Mesendoderm (in vitro differentiated cells): ENCODE measurements around the gene KRT80.

Experiments
- DNase-seq: peaks from one replicate; pipeline ENCODE4 v3.0.0; 2013
- H2AK5ac ChIP-seq: 2 replicates; pipeline ENCODE4 v1.6.1; 2013; ENCODE audit warnings: low read length, inconsistent platforms
- H2BK120ac ChIP-seq: 2 replicates; pipeline ENCODE4 v1.6.1; 2013; ENCODE audit warnings: low read depth, mild to moderate bottlenecking, low read length, moderate library complexity, mixed read lengths
- H2BK15ac ChIP-seq: replicated peaks from 2 replicates; pipeline ENCODE4 v1.6.1; 2013; ENCODE audit warnings: low read depth, mild to moderate bottlenecking, moderate library complexity
- H2BK5ac ChIP-seq: 2 replicates; pipeline ENCODE4 v1.6.1; 2013; ENCODE audit warnings: low read length, inconsistent platforms
- H3K18ac ChIP-seq: 2 replicates; pipeline ENCODE4 v1.6.1; 2013; ENCODE audit warnings: mild to moderate bottlenecking, low read length, mixed read lengths
- H3K23ac ChIP-seq: one replicate; pipeline ENCODE4 v1.6.1; 2013; ENCODE audit warnings: low read length
- H3K27ac ChIP-seq: 2 replicates; pipeline ENCODE4 v1.5.1; 2013; ENCODE audit warnings: low read depth, mild to moderate bottlenecking, inconsistent platforms, low read length, moderate library complexity
- H3K27me3 ChIP-seq: 2 replicates; pipeline ENCODE4 v1.6.1; 2013; ENCODE audit warnings: low read length, control low read depth, mild to moderate bottlenecking, inconsistent platforms; ENCODE audit not compliant: insufficient read depth, poor library complexity
- H3K36me3 ChIP-seq: 2 replicates; pipeline ENCODE4 v1.6.1; 2013; ENCODE audit warnings: low read length, inconsistent platforms; ENCODE audit not compliant: control insufficient read depth, insufficient read depth
- H3K4ac ChIP-seq: one replicate; pipeline ENCODE4 v1.6.1; 2013; ENCODE audit warnings: low read depth, mild to moderate bottlenecking, low read length, moderate library complexity
- H3K4me1 ChIP-seq: 2 replicates; pipeline ENCODE4 v1.6.1; 2013; ENCODE audit warnings: low read depth, low read length, inconsistent platforms; ENCODE audit not compliant: control insufficient read depth
- H3K4me2 ChIP-seq: 2 replicates; pipeline ENCODE4 v1.6.1; 2013; ENCODE audit warnings: low read length
- H3K4me3 ChIP-seq: 2 replicates; pipeline ENCODE4 v1.5.1; 2013; ENCODE audit warnings: mild to moderate bottlenecking, low read length
- H3K56ac ChIP-seq: one replicate; pipeline ENCODE4 v1.6.1; 2013; ENCODE audit warnings: low read length
- H3K79me1 ChIP-seq: 2 replicates; pipeline ENCODE4 v1.6.1; 2013; ENCODE audit warnings: low read length, inconsistent platforms
- H3K79me2 ChIP-seq: 2 replicates; pipeline ENCODE4 v1.6.1; 2013; ENCODE audit warnings: mild to moderate bottlenecking, low read length; ENCODE audit not compliant: control insufficient read depth, insufficient read depth
- H3K9ac ChIP-seq: 2 replicates; pipeline ENCODE4 v1.6.1; 2013; ENCODE audit warnings: low read length, inconsistent platforms
- H4K5ac ChIP-seq: one replicate; pipeline ENCODE4 v1.6.1; 2013; ENCODE audit warnings: low read length
- H4K8ac ChIP-seq: one replicate; pipeline ENCODE4 v1.6.1; 2013; ENCODE audit warnings: low read depth, mild to moderate bottlenecking, control low read depth, low read length, moderate library complexity
- WGBS: extraction: QIAGEN DNeasy Blood & Tissue Kit; methylation state at CpG from one replicate; pipeline ENCODE4 v1.1.7; 2013; ENCODE audit warnings: low lambda C conversion rate, missing lambda C conversion rate; ENCODE audit not compliant: insufficient coverage; ENCODE audit errors: extremely low coverage; 5-methylcytosine and 5-hydroxymethylcytosine counted together

The KRT80 gene

DNA sequence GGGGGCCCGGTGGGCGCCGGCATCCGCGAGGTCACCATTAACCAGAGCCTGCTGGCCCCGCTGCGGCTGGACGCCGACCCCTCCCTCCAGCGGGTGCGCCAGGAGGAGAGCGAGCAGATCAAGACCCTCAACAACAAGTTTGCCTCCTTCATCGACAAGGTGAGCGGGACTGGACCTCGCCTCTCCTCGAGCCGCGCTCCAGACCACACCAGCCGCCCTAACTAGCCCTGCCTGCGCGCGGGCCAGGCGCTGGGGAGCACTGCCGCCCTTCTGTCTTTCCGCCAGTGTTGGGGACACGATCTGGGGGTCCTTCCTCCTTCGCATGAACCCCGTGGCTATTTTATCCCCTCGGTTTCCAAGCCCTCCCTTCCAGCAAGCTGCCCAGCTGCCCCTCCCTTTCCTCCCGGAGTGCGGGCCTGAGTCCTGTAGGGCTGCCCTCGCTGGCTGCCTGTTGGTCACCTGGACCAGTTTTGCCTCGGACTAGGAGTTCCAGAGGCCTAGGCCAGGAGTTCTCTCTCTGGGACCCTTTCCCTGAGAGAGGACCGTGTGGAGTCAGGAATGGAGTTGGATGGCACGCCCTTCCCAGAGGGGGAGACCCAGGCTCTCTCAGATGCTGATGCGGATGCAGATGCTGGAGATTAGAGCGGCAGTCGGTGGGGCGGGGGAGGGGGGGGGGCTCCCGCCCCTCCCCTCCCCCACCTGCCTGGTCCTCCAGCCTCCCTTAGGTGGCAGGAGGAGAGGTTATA is 41.8 kb upstream of the KRT80 start:
- Histone ChIP-seq H3K36me3 (no peaks in the 10 kb centered on the region), H2BK15ac (no peak overlapping the region), H2BK5ac (no peak overlapping the region), H3K79me2 (no peaks in the 10 kb centered on the region), H3K56ac (peak overlapping the region; percentile 42), H4K5ac (no peak overlapping the region), H3K79me1 (no peaks in the 10 kb centered on the region), H4K8ac (no peak overlapping the region), H3K4ac (no peak overlapping the region), H3K4me1 (no peaks in the 10 kb centered on the region), H3K9ac (peak overlapping the region; percentile 9), H3K18ac (no peak overlapping the region), H3K4me2 (peak overlapping the region; percentile 50), H3K23ac (no peak overlapping the region), H3K27ac (no peak overlapping the region), H3K27me3 (peaks cover 3% of the 10 kb centered on the region), H2AK5ac (no peak overlapping the region), H2BK120ac (no peak overlapping the region), H3K4me3 (no peak overlapping the region)
- no CpG with 5 or more reads among the region's 40 CpGs for WGBS
- peak; percentile 32 for DNase-seq

DNA sequence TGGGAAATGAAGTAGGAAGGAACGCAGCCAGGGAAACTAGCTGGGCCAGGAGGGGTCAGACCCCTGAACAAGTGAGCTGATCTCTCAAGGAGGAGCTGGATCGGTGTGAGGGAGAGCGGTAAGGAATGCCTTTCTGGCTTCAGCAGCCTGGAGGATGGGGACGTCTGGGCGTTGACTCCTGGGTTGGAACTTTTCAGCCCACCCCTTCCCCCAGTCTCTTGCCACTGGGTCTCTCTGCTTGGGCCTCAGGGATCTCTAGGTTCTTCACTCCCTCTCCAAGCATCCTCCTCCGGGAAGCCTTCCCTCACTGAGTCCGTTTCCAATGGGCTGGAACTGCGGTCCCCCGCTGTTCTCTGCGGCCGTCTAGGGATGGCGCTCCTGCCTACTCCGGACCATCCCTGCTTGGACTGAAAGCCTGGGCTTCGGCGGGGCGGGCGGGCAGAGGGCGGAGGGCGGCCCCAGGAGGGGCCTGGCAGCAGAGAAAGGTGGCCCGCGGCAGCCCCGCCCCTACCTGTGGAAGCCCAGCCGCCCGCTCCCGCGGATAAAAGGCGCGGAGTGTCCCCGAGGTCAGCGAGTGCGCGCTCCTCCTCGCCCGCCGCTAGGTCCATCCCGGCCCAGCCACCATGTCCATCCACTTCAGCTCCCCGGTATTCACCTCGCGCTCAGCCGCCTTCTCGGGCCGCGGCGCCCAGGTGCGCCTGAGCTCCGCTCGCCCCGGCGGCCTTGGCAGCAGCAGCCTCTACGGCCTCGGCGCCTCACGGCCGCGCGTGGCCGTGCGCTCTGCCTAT is 41.1 kb upstream of the KRT80 start, which contains the start of gene KRT7:
KRT7 (plus strand) TSS at position 570 of the 788 bp plus-strand sequence; CDS start at position 624, 54 bp downstream.
- Histone ChIP-seq H2AK5ac (no peak within 1 kb of the TSS), H3K18ac (no peak within 1 kb of the TSS), H3K23ac (no peak within 1 kb of the TSS), H2BK5ac (no peak within 1 kb of the TSS), H4K5ac (no peak within 1 kb of the TSS), H3K4ac (no peak within 1 kb of the TSS), H3K4me3 (no peak within 1 kb of the TSS), H3K27ac (no peak within 1 kb of the TSS), H4K8ac (no peak within 1 kb of the TSS), H3K27me3 (peaks cover 3% of the 10 kb centered on the region), H3K36me3 (no peaks in the 10 kb centered on the region), H3K4me2 (peak within 1 kb of the TSS; percentile 50), H3K79me2 (no peaks in the 10 kb centered on the region), H3K9ac (peak within 1 kb of the TSS; percentile 9), H2BK120ac (no peak within 1 kb of the TSS), H2BK15ac (no peak within 1 kb of the TSS), H3K4me1 (no peaks in the 10 kb centered on the region), H3K56ac (peak within 1 kb of the TSS; percentile 42), H3K79me1 (no peaks in the 10 kb centered on the region)
- peak; percentile 37 for DNase-seq
- no CpG with 5 or more reads among the region's 58 CpGs for WGBS

DNA sequence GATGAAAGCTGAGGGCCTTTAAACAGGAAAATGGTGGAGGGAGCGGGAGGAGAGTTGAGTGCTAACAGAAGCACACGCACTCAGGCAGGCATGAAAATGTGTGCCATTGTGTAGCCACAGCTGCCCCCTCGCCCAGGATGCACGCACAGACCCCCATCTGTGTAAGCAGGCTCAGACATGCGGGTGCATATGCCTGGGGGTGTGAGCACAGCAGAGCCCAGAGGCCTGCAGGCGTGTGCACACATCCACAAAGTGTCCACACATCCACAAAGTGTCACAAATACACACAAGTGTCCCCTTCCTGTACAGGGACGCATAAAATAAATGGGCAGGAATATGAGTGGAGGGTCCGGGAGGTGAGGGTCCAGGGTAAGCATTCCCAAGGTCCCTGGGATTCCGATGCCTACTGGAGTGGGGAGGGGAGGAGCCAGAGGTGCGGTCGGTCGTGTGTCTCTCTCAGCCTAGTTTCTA is 40.4 kb upstream of the KRT80 start:
- no peak overlapping the region for H3K56ac ChIP-seq
- no peak overlapping the region for H4K8ac ChIP-seq
- no peaks in the 10 kb centered on the region for H3K4me1 ChIP-seq
- no peak overlapping the region for H3K4me3 ChIP-seq
- no peak overlapping the region for H2BK120ac ChIP-seq
- H3K27me3 ChIP-seq, result peaks cover 3% of the 10 kb centered on the region
- no CpG with 5 or more reads among the region's 12 CpGs for WGBS
- H2BK5ac ChIP-seq, result no peak overlapping the region
- no peak overlapping the region for H3K9ac ChIP-seq
- DNase-seq, result no peak
- no peak overlapping the region for H3K23ac ChIP-seq
- H3K79me2 ChIP-seq, result no peaks in the 10 kb centered on the region
- H3K4me2 ChIP-seq, result no peak overlapping the region
- H4K5ac ChIP-seq, result no peak overlapping the region
- H3K36me3 ChIP-seq, result no peaks in the 10 kb centered on the region
- H3K18ac ChIP-seq, result no peak overlapping the region
- no peak overlapping the region for H2BK15ac ChIP-seq
- H3K4ac ChIP-seq, result no peak overlapping the region
- no peaks in the 10 kb centered on the region for H3K79me1 ChIP-seq
- H3K27ac ChIP-seq, result no peak overlapping the region
- H2AK5ac ChIP-seq, result no peak overlapping the region

DNA sequence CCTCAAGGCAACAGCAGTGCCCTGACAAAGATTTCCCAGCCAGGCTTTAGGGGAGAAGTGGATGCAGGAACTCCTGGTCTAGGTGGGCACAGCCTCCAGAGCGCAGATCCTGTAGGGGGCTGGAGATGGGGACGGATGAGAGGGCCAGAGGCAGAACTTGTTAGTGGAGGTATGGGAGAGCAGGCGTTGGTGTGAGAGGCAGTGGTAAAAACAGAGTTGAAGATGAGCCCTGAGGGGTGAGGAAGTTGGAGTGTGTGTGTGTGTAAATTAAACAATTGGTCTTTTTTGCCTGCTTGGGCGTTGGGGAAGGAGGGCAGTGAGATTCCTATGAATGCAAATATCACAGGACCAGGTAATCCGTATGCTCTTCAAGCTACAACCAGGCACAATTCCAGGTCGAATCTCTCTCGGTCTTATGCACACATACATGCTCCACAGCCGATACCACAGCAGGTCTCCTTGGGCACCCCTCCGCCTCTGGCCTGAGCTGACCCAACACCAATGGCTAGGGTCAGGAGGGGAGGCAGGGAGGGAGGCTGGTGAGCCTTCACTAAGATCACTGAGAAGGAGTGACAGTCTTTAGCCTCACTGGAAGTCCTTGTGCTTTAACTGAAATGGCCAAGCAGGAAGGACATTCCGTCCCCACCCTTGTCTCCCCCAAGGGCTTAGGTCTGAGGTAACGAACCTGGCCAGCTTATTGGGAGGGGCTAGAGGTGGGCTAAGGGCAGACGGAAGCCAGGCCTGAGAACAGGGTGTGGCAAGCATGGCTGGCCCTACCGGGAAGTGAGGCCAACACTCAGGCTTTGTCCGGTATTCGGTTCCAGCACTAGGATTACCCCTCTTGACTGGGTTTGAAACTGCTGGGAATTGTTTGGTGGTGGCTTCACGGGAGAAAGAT is 39.7 kb upstream of the KRT80 start:
- WGBS, result no CpG with 5 or more reads among the region's 16 CpGs
- H2BK5ac ChIP-seq, result no peak overlapping the region
- H3K56ac ChIP-seq, result no peak overlapping the region

DNA sequence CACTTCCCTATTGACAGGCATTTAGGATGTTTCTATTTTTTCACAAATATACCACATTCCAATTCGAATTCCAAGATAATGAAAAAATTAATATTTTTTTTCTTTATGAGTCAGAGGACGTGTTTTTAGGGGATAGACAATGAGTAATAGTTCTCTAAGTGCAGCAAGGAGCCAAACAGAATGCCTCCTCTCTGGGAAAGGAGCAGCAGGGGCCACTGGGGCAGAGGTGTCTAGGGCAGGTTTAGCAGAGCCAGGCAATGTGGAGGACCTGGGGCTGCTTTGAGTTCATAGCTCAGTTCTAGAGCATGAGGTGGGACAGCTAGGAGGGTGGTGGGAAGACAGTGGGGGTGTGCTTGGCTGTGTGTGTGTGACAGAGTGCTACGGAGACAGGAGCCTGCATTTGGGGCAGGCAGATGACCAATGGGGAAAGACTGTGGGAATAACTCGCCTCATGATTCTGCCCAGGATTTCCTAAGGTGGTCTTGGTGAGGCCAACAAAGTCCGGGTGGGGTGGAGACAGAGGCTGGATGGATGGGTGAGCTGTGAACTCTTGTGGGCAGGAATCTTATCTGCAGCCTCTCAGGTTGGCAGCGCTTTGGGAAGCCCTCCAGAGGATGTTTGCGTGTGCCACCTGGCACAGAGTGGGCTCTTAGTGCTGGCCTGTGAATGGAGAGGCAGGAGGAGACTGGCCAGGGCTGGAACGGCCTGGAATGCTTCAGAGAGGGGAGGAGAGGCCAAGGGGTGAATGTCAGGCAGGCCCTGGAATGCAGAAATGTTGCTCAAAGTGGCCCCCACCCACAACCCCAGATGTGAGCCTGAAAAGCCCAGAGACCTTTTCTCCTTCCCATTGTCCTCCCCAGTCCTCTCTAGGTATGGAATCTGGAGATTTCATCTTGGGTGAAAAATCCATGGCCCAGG is 38.8 kb upstream of the KRT80 start:
- H3K9ac ChIP-seq, result no peak overlapping the region
- peak; percentile 50 for DNase-seq
- no peaks in the 10 kb centered on the region for H3K79me1 ChIP-seq
- H2AK5ac ChIP-seq, result no peak overlapping the region
- no peak overlapping the region for H4K5ac ChIP-seq
- no peak overlapping the region for H3K23ac ChIP-seq
- H3K4me3 ChIP-seq, result no peak overlapping the region
- H3K4me2 ChIP-seq, result no peak overlapping the region
- H2BK15ac ChIP-seq, result no peak overlapping the region
- H3K79me2 ChIP-seq, result no peaks in the 10 kb centered on the region
- no peaks in the 10 kb centered on the region for H3K36me3 ChIP-seq
- H3K56ac ChIP-seq, result no peak overlapping the region
- H3K4ac ChIP-seq, result no peak overlapping the region
- no peak overlapping the region for H4K8ac ChIP-seq
- no peaks in the 10 kb centered on the region for H3K4me1 ChIP-seq
- no peak overlapping the region for H2BK120ac ChIP-seq
- no peak overlapping the region for H2BK5ac ChIP-seq
- H3K18ac ChIP-seq, result no peak overlapping the region
- WGBS, result 100% methylated on average over 1 of the region's 8 CpGs
- H3K27me3 ChIP-seq, result peaks cover 3% of the 10 kb centered on the region
- no peak overlapping the region for H3K27ac ChIP-seq

More for the DNA sequence above, 39.7 kb upstream of the KRT80 start:
- Histone ChIP-seq H4K8ac (no peak overlapping the region), H3K79me2 (no peaks in the 10 kb centered on the region), H3K23ac (peak overlapping the region; percentile 6), H2AK5ac (no peak overlapping the region), H2BK15ac (no peak overlapping the region), H3K4me3 (no peak overlapping the region), H3K4ac (no peak overlapping the region), H4K5ac (no peak overlapping the region), H2BK120ac (no peak overlapping the region), H3K27me3 (peaks cover 3% of the 10 kb centered on the region), H3K79me1 (no peaks in the 10 kb centered on the region), H3K4me2 (no peak overlapping the region), H3K36me3 (no peaks in the 10 kb centered on the region), H3K9ac (no peak overlapping the region), H3K18ac (no peak overlapping the region), H3K4me1 (no peaks in the 10 kb centered on the region), H3K27ac (no peak overlapping the region)
- DNase-seq, result no peak
